Embryonic facial prominence (tissue), 1 donor: ENCODE results near the gene HSPA6.
A peak's percentile ranks its signal among the peaks of the same experiment; 100 is the strongest.
"Not testable (repeated sequence)": the region's sequence is repeated elsewhere in the genome, so short reads cannot be mapped to it uniquely, and the experiment has no call there.

ENCODE experiments used
- DNase-seq: peaks from one replicate; pipeline ENCODE4 v3.0.0-alpha.2; 2016; ENCODE audit errors: extremely low spot score

The HSPA6 gene

GRCh38 chr1:161503394-161503748 lies 21.0 kb upstream of the HSPA6 start:
- DNase-seq = no peak

DNA sequence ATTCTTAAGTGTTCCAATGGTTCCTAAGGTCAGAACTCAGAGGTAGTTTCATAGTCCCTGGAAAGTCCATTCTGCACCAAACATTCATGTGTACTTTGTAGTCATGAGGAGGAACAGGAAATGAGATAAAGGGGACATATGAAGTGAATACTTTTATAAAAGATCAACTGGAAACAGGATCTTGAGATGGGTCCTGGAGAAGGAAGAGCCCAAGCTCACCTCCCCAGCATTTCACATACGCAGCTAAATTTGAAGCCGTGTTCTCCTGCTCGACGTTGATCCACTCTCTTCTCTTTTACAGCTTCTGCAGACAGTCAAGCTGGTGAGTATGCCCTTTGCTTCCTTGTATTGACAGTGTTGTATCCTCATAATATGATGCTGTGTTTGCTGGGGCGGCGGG lies 18.7 kb upstream of the HSPA6 start:
- DNase-seq = no peak

- DNase-seq = peak; percentile 18
These were observed 17.8 kb upstream of the HSPA6 start for GRCh38 chr1:161506336-161507223.

DNA sequence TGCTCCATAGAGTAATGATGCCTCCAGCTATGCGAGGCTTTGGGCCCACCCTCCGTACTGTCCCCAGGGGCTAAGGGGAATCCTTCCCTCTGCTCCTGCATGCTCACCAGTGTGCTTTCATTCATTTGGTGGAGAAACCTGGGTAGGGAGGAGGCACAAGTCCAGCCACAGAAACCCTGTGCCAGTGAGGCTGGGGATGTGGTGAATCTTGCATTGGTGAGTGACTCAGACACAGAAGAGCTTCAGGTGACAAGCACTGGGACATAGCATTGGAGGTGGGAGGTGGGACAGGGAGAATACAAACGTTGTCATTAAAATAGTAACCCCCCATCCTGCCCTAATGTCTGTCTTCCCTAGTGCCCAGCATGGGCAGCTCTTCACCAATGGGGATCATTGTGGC lies 13.9 kb upstream of the HSPA6 start:
- DNase-seq = no peak

- no peak for DNase-seq
These were observed 13.2 kb upstream of the HSPA6 start for GRCh38 chr1:161511018-161511755.

GRCh38 chr1:161511756-161512060 lies 12.6 kb upstream of the HSPA6 start:
- no peak for DNase-seq

GRCh38 chr1:161512636-161513447 lies 11.5 kb upstream of the HSPA6 start:
- DNase-seq = not testable (repeated sequence)

GRCh38 chr1:161513448-161513780 lies 10.9 kb upstream of the HSPA6 start:
- not testable (repeated sequence) for DNase-seq

GRCh38 chr1:161513953-161514352 lies 10.4 kb upstream of the HSPA6 start:
- not testable (repeated sequence) for DNase-seq

GRCh38 chr1:161523041-161523816 lies 1.1 kb upstream of the HSPA6 start:
- DNase-seq = not testable (repeated sequence)

DNA sequence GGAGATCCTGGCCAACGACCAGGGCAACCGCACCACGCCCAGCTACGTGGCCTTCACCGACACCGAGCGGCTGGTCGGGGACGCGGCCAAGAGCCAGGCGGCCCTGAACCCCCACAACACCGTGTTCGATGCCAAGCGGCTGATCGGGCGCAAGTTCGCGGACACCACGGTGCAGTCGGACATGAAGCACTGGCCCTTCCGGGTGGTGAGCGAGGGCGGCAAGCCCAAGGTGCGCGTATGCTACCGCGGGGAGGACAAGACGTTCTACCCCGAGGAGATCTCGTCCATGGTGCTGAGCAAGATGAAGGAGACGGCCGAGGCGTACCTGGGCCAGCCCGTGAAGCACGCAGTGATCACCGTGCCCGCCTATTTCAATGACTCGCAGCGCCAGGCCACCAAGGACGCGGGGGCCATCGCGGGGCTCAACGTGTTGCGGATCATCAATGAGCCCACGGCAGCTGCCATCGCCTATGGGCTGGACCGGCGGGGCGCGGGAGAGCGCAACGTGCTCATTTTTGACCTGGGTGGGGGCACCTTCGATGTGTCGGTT lies 477 bp downstream of the HSPA6 start:
- DNase-seq = not testable (repeated sequence)

DNA sequence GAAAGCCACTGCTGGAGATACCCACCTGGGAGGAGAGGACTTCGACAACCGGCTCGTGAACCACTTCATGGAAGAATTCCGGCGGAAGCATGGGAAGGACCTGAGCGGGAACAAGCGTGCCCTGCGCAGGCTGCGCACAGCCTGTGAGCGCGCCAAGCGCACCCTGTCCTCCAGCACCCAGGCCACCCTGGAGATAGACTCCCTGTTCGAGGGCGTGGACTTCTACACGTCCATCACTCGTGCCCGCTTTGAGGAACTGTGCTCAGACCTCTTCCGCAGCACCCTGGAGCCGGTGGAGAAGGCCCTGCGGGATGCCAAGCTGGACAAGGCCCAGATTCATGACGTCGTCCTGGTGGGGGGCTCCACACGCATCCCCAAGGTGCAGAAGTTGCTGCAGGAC lies 981 bp downstream of the HSPA6 start:
- not testable (repeated sequence) for DNase-seq

DNA sequence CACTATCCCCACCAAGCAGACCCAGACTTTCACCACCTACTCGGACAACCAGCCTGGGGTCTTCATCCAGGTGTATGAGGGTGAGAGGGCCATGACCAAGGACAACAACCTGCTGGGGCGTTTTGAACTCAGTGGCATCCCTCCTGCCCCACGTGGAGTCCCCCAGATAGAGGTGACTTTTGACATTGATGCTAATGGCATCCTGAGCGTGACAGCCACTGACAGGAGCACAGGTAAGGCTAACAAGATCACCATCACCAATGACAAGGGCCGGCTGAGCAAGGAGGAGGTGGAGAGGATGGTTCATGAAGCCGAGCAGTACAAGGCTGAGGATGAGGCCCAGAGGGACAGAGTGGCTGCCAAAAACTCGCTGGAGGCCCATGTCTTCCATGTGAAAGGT lies 1.6 kb downstream of the HSPA6 start:
- not testable (repeated sequence) for DNase-seq

DNA sequence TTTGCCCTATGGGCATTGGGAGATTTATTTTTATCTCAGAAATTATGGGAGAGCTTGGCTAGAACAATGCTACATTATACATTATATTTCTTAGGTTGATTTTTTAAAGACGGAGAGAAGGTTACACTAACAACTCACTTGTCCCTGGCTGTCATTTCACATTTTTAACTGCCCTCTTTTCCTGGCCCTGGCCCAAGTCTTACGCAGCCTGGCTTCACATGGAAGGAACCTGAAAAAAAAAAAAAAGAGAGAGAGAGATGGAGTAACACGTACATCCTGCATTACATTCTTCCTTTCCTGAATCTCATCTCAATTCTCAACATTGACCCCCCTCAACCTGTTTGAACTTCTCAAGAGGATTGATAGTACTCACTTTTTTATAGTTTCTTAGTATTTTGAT lies 4.2 kb downstream of the HSPA6 start:
- not testable (repeated sequence) for DNase-seq

- DNase-seq = not testable (repeated sequence)
These were observed 5.2 kb downstream of the HSPA6 start for GRCh38 chr1:161529463-161530104.

DNA sequence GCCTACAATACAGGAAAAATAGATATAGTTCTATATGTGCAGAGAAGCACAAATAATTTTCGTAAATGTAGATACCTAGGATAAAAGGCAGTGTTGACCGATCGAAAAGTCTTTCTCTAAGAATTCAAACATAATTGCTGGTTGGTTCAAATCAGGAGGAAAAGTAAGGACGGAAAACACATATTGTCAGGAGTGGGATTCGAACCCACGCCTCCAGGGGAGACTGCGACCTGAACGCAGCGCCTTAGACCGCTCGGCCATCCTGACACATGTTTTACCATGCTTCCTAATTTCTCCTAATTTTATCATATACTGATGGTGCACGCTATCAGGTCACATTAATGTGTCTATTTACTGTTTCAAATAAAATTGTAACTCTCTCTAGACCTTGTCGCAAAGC lies 5.8 kb downstream of the HSPA6 start:
- peak; percentile 41 for DNase-seq

DNA sequence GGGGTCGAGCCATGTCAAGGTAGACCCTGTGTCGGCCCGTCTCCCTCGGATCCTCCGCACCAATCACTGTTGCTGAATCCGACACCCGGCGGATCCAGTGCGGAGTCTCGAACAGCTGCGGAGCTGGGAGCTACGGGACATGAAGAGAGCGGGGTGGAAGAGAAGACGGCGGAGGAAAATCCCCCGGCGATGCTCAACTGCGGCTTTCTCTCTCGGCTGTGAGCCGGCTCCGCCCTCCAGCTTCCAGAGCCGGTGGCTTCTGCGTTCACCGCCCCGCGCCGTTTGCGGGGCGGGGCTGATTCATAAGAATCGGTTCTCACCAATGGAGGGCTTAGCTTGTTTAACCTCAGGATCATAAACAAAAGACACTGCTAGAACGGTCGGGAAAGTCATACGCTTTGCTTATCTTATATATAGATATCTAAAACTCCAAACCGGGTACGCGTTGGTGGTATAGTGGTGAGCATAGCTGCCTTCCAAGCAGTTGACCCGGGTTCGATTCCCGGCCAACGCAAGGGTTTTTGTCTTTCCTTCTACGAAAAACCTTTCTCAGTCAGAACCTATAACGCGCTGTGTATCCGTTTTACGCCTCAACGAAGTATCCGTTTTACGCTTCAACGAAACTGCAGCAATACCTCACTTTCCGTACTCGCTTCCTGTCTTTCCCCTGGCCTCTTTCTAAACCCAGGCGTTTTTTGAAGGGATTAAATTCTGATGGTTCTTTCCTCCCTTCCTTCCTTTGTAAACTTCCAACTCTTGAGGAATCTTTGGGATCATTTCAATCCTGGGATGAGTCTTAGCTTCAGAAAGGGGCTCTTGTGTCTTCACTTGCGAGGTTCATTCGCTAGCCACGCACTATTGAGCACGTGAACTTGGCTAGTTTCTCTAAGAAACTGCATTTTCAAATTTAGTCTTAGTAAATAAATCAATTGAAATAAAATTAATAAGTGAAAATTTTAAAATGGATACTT lies 6.6 kb downstream of the HSPA6 start:
- DNase-seq = peak; percentile 87

GRCh38 chr1:161531986-161532643 lies 7.8 kb downstream of the HSPA6 start:
- DNase-seq = peak; percentile 13
